ENCODE measurements around the gene SLC37A2.
A peak's percentile ranks its signal among the peaks of the same experiment; 100 is the strongest.

DNA sequence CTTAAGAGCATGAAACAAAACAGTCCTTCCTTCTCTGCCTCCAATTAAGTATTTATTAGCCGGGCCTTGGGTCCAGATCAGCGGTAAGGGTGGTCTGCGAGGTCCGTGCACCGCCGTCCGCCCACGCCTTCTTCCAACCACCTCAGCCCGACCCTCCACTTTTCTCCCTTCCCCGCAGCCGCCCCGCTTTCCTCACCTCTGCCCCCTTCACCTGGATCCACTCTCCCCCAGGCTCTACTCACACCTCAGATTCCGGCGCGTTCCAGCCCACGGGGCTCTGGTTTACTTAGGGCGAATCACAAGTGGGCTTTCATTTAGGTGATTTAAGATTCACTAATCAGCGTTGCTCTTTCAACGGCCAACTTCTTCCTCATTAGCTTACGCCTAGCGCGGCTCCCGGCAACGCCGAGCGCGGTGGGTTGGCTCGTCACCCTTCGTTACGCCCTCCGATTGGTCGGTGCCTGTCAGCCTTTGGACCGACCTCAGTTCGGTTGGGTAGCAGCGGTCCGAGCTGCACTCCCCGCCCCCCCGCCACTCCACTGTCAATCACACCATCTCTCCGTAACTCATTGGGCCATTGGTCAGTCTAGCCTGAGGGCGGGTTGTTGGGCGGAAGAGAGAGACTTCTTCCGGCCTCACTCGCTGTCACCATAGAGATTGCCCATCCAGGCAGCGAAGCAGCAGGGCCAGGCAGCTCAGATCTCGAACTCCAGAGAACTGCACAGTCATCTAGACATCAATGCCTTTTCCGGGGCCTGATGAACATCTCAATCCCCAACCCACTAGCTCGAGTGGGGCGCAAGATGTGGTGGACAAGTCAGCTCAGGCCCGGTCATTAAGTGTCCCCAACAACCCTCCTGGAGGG lies 48.5 kb downstream of the SLC37A2 start, which contains the start of gene TMEM218:
- peak in 2 of 3 donors; percentile 31 to 61 for TF ChIP-seq POLR2AphosphoS5 (IDR thresholded peaks at IDR 0.05)
- TF ChIP-seq CTCF (IDR thresholded peaks at IDR 0.05): no peak
- TF ChIP-seq POLR2A (IDR thresholded peaks at IDR 0.05): no peak
- TF ChIP-seq EP300 (IDR thresholded peaks at IDR 0.05): no peak
